Measurements from ENCODE around the gene DPF1. TPM values are rescaled to one million over a fixed set of nuclear protein-coding genes. Genes with fewer than 3 reads are reported as not detected.

DPF1 gene
- total RNA-seq, 4 donors from 2014 or later, result 0.44 to 2.5 TPM; not detected in 2

GRCh38 chr19:38203197-38203596 lies 20.8 kb downstream of the DPF1 start:
- Histone ChIP-seq H3K4me3 (no peak overlapping the region), H3K36me3 (peaks cover 0 to 92% (median 3%) of the 10 kb centered on the region in 3 donors), H3K9me3 (no peaks in the 10 kb centered on the region), H3K27me3 (peaks cover 0 to under 1% (median 0%) of the 10 kb centered on the region in 4 donors), H3K4me1 (no peaks in the 10 kb centered on the region), H3K27ac (no peak overlapping the region)
- TF ChIP-seq POLR2A (IDR thresholded peaks at IDR 0.05), result no peak
- TF ChIP-seq, protein P1, sequence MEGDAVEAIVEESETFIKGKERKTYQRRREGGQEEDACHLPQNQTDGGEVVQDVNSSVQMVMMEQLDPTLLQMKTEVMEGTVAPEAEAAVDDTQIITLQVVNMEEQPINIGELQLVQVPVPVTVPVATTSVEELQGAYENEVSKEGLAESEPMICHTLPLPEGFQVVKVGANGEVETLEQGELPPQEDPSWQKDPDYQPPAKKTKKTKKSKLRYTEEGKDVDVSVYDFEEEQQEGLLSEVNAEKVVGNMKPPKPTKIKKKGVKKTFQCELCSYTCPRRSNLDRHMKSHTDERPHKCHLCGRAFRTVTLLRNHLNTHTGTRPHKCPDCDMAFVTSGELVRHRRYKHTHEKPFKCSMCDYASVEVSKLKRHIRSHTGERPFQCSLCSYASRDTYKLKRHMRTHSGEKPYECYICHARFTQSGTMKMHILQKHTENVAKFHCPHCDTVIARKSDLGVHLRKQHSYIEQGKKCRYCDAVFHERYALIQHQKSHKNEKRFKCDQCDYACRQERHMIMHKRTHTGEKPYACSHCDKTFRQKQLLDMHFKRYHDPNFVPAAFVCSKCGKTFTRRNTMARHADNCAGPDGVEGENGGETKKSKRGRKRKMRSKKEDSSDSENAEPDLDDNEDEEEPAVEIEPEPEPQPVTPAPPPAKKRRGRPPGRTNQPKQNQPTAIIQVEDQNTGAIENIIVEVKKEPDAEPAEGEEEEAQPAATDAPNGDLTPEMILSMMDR (IDR thresholded peaks at IDR 0.05), result no peak
- WGBS, 2 donors, result 83 to 100% methylated on average over 2 to 3 of the region's 13 CpGs
- DNase-seq, result no peak
- intact Hi-C loops (cut with DNase I), result no loop called here

DNA sequence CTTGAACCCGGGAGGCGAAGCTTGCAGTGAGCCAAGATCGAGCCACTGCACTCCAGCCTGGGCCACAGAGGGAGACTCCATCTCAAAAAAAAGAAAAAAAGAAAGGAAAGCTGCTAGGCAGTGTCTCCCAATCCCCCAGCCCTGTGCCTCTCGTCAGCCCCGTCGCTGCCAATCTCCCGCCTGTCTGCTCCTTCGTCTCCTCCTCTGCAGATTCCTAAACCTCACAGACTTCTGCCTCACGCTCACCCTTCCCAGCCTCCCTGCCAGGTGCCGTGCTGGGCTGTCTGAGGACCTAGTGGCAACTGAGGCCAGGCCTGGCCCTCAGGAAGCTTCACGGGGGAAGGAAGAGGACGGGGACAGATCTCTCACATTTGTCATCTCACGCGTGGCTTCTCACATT lies 21.5 kb downstream of the DPF1 start:
- no peak overlapping the region for H3K4me3 ChIP-seq
- TF ChIP-seq, protein P1 (IDR thresholded peaks at IDR 0.05), result no peak
- TF ChIP-seq POLR2A (IDR thresholded peaks at IDR 0.05), result no peak
- H3K4me1 ChIP-seq, result no peaks in the 10 kb centered on the region
- WGBS, 2 donors, result 90 to 92% methylated on average over 11 to 14 of the region's 14 CpGs
- H3K9me3 ChIP-seq, result no peaks in the 10 kb centered on the region
- intact Hi-C loops (cut with DNase I), result no loop called here
- no peaks in the 10 kb centered on the region for H3K27me3 ChIP-seq
- no peak overlapping the region for H3K27ac ChIP-seq
- peaks cover 0 to 96% (median 3%) of the 10 kb centered on the region in 3 donors for H3K36me3 ChIP-seq
- no peak for DNase-seq

DNA sequence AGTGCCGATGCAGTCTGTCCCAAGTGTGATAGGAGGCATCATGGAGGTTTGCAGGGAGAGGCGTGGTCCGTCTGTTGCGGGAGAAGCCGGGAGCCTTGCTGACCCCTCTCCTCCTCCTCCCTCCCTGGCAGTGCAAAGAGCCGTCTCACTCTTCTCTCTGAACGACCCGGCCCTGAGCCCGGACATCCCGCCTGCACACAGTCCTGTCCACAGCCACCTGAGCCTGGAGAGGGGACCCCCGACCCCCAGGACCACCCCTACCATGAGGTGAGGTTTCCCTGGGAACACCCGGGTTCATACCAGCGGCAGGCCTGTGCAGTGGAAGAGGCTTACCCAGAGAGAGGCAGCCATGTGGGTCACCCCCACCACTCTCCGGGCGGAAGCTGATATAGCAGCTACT lies 22.3 kb downstream of the DPF1 start:
- Histone ChIP-seq H3K4me1 (no peaks in the 10 kb centered on the region), H3K9me3 (no peaks in the 10 kb centered on the region), H3K27me3 (no peaks in the 10 kb centered on the region), H3K27ac (no peak overlapping the region), H3K36me3 (peaks cover 0 to 95% (median 3%) of the 10 kb centered on the region in 3 donors), H3K4me3 (no peak overlapping the region)
- intact Hi-C loops (cut with DNase I), result no loop called here
- no peak for TF ChIP-seq POLR2A (IDR thresholded peaks at IDR 0.05)
- TF ChIP-seq, protein P1 (IDR thresholded peaks at IDR 0.05), result no peak
- WGBS, 2 donors, result 98 to 100% methylated on average over 5 of the region's 15 CpGs
- no peak for DNase-seq

- Histone ChIP-seq H3K36me3 (peaks cover 0 to 83% (median 0%) of the 10 kb centered on the region in 3 donors), H3K4me3 (no peak overlapping the region), H3K27me3 (no peaks in the 10 kb centered on the region), H3K27ac (no peak overlapping the region), H3K4me1 (no peaks in the 10 kb centered on the region), H3K9me3 (no peaks in the 10 kb centered on the region)
- DNase-seq, result no peak
- TF ChIP-seq, protein P1 (IDR thresholded peaks at IDR 0.05), result no peak
- TF ChIP-seq POLR2A (IDR thresholded peaks at IDR 0.05), result no peak
- WGBS, 2 donors, result 75 to 94% methylated on average over 4 to 5 of the region's 11 CpGs
- intact Hi-C loops (cut with DNase I), result no loop called here
Observed at GRCh38 chr19:38199340-38199739, 24.7 kb downstream of the DPF1 start.

DNA sequence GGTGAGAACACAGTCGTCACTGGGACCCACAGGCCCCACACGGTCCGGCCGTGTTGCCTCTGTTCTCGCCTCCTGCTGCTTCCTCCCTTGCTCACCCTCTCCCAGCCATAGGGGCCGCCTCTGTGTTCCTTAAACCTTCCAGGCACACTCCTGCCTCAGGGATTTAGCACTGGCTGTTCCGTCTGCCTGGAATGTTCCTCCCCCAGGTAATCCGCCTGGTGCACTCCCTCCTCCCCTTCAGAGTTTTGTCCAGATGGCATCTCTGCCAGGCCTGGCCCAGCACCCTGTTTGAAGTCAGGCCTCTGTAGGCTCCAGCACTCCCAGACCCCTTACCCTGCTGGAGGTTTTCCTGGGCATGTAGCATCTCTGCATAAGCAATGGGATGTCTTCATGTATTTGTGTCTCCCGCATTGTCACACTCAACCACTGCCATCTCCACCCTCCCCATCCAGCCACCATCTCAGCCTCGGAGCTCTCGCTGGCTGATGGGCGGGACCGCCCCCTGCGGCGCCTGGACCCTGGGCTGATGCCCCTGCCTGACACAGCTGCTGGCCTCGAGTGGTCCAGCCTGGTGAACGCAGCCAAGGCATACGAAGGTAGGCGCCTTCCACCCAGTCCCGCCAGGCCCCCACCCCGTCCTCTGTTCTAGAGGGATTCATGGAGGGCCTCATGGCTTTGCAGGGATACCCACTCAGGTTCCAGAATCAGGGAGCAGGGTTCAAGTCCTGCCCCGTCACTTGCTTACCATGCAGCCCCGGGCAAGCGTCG lies 25.9 kb downstream of the DPF1 start:
- no peaks in the 10 kb centered on the region for H3K27me3 ChIP-seq
- WGBS, 2 donors, result 87 to 93% methylated on average over 11 to 13 of the region's 25 CpGs
- H3K4me1 ChIP-seq, result no peaks in the 10 kb centered on the region
- no peaks in the 10 kb centered on the region for H3K9me3 ChIP-seq
- intact Hi-C loops (cut with DNase I), result no loop called here
- no peak for TF ChIP-seq POLR2A (IDR thresholded peaks at IDR 0.05)
- TF ChIP-seq, protein P1 (IDR thresholded peaks at IDR 0.05), result no peak
- no peak overlapping the region for H3K4me3 ChIP-seq
- no peak overlapping the region for H3K27ac ChIP-seq
- DNase-seq, result no peak
- peaks cover 0 to 83% (median 0%) of the 10 kb centered on the region in 3 donors for H3K36me3 ChIP-seq

Measured in esophagus squamous epithelium (tissue), 5 donors.